HepG2 (cell line): ENCODE data around the gene C2orf76. TPM values are rescaled to one million over a fixed set of nuclear protein-coding genes. Genes with fewer than 3 reads are reported as not detected.
A peak's percentile ranks its signal among the peaks of the same experiment; 100 is the strongest.

Experiments used
- ASH2L ChIP-seq: fragments of 300-600, 200-600 bp; sonication (generic); IDR thresholded peaks from 2 replicates; pipeline ENCODE4 v1.7.0; 2017; ENCODE audit warnings: low read depth, mild to moderate bottlenecking, moderate library complexity, mixed read lengths, low read length; ENCODE audit not compliant: insufficient read length
- ATF3 ChIP-seq: sonication (generic); formaldehyde crosslinking; IDR thresholded peaks from 2 replicates; pipeline ENCODE4 v1.4.0; 2020; ENCODE audit warnings: missing genetic modification reagents
- DNMT1 ChIP-seq: sonication (generic); formaldehyde crosslinking; IDR thresholded peaks from 2 replicates; pipeline ENCODE4 v1.5.1; 2020; ENCODE audit warnings: mild to moderate bottlenecking, missing genetic modification reagents
- FOXA3 ChIP-seq: IDR thresholded peaks from 2 replicates; pipeline ENCODE4 v1.6.1; 2016; ENCODE audit warnings: missing genetic modification reagents, missing compliant biosample characterization
- FOXP1 ChIP-seq, 2 experiments: fragments of 450-650 bp in 1 of 2; IDR thresholded peaks; 2 replicates each; pipeline ENCODE4 v1.6.1; 2017 to 2018; ENCODE audit warnings: antibody characterized with exemption in 1 of 2
- GPBP1L1 ChIP-seq: sonication (generic); formaldehyde crosslinking; IDR thresholded peaks from 2 replicates; pipeline ENCODE4 v1.5.0; 2020; ENCODE audit warnings: mild to moderate bottlenecking, missing genetic modification reagents
- HNF4A ChIP-seq: sonication (generic); formaldehyde crosslinking; IDR thresholded peaks from 2 replicates; pipeline ENCODE4 v1.4.0; 2020; ENCODE audit warnings: missing genetic modification reagents
- KLF12 ChIP-seq: sonication (generic); formaldehyde crosslinking; IDR thresholded peaks from 2 replicates; pipeline ENCODE4 v1.4.0; 2020; ENCODE audit warnings: missing genetic modification reagents, borderline replicate concordance
- MEIS2 ChIP-seq: sonication (generic); formaldehyde crosslinking; IDR thresholded peaks from 2 replicates; pipeline ENCODE4 v1.9.0; 2021; ENCODE audit warnings: mild to moderate bottlenecking, missing genetic modification reagents
- NFYC ChIP-seq: IDR thresholded peaks from 2 replicates; pipeline ENCODE4 v1.6.1; 2016; ENCODE audit warnings: missing genetic modification reagents, missing compliant biosample characterization
- POLR2AphosphoS2 ChIP-seq: IDR thresholded peaks from 2 replicates; pipeline ENCODE4 v1.6.1; 2011; ENCODE audit warnings: low read depth, low read length, improper control_type of control experiment
- SALL2 ChIP-seq: sonication (generic); formaldehyde crosslinking; IDR thresholded peaks from 2 replicates; pipeline ENCODE4 v1.8.1; 2023; ENCODE audit warnings: mild to moderate bottlenecking, missing genetic modification reagents, inconsistent platforms
- SP5 ChIP-seq: IDR thresholded peaks from 2 replicates; pipeline ENCODE4 v1.6.1; 2016; ENCODE audit warnings: low read depth, borderline replicate concordance
- ZEB1 ChIP-seq: IDR thresholded peaks from 2 replicates; pipeline ENCODE4 v1.6.1; 2012; ENCODE audit warnings: mild to moderate bottlenecking, low read depth, inconsistent platforms; ENCODE audit not compliant: insufficient replicate concordance
- ZNF280D ChIP-seq: sonication (generic); formaldehyde crosslinking; IDR thresholded peaks from 2 replicates; pipeline ENCODE4 v1.5.1; 2020; ENCODE audit warnings: mild to moderate bottlenecking, missing genetic modification reagents
- ZNF292 ChIP-seq: sonication (generic); formaldehyde crosslinking; IDR thresholded peaks from 2 replicates; pipeline ENCODE4 v1.8.1; 2022; ENCODE audit warnings: mild to moderate bottlenecking, low read depth, missing genetic modification reagents, borderline replicate concordance
- ZNF367 ChIP-seq: sonication (generic); formaldehyde crosslinking; IDR thresholded peaks from 2 replicates; pipeline ENCODE4 v1.4.0; 2020; ENCODE audit warnings: missing genetic modification reagents, borderline replicate concordance
- ZNF441 ChIP-seq: sonication (generic); formaldehyde crosslinking; IDR thresholded peaks from 2 replicates; pipeline ENCODE4 v1.7.0; 2021; ENCODE audit warnings: missing genetic modification reagents, borderline replicate concordance
- ZNF546 ChIP-seq: sonication (generic); formaldehyde crosslinking; conservative IDR thresholded peaks from 2 replicates; pipeline ENCODE4 v1.8.1; 2023; ENCODE audit warnings: mild to moderate bottlenecking, missing genetic modification reagents
- ZNF772 ChIP-seq: sonication (generic); formaldehyde crosslinking; IDR thresholded peaks from 2 replicates; pipeline ENCODE4 v1.5.0; 2020; ENCODE audit warnings: mild to moderate bottlenecking, missing genetic modification reagents
- polyA plus RNA-seq, 8 experiments: library from polyadenylated mRNA; depleted of rRNA in 3 of 8; stranded (reverse) in 7 of 8; unstranded in 1 of 8; fragments of >200 nt; fragmentation: Illumina TruSeq in 4 of 8; extraction: Trizol in 4 of 8; gene quantifications; 2 replicates each; pipeline versions ENCODE4 v1.2.1 to v1.2.3, GENCODE V29; 2011 to 2016; ENCODE audit warnings: low read depth in 4 of 8, missing spikeins in 1 of 8, mixed read lengths in 1 of 8; ENCODE audit not compliant: insufficient read depth in 1 of 8
- total RNA-seq, 5 experiments: library from RNA; depleted of rRNA; stranded (reverse); fragments of >200 nt; fragmentation: Illumina TruSeq; extraction: Trizol; gene quantifications; 2 replicates each; pipeline ENCODE4 v1.2.3, GENCODE V29; 2016; ENCODE audit warnings: low read depth in 1 of 5
- TF ChIP-seq, protein P1 (sequence below): sonication (generic); formaldehyde crosslinking; IDR thresholded peaks from 2 replicates; pipeline ENCODE4 v1.5.0; 2020; ENCODE audit warnings: mild to moderate bottlenecking, missing genetic modification reagents, borderline replicate concordance

C2orf76 gene
- total and polyA plus RNA-seq, 2 of the 13 experiments (the other 11 are each of a cell fraction or from before 2014, with no cell fraction given): 7.7 to 8.5 TPM

- peak; percentile 64 for TF ChIP-seq HNF4A (CRISPR knock-in tag)
- no peak for TF ChIP-seq FOXP1 (IDR thresholded peaks at IDR 0.05)
- 0 out of 2 replicates have a peak, but pooled peaks have one; percentile 9 for TF ChIP-seq FOXP1 (CRISPR knock-in tag; IDR thresholded peaks at IDR 0.05)
- TF ChIP-seq ATF3 (CRISPR knock-in tag): peak; percentile 48; the same call in 1 of the 2 replicates
- TF ChIP-seq ZNF546 (CRISPR knock-in tag): peak; percentile 42; the same call in 1 of the 2 replicates
- TF ChIP-seq POLR2AphosphoS2: no peak
- peak; percentile 4 for TF ChIP-seq ASH2L
- TF ChIP-seq SALL2 (CRISPR knock-in tag): peak; percentile 52; the same call in 1 of the 2 replicates
- TF ChIP-seq DNMT1 (CRISPR knock-in tag): peak; percentile 11; the same call in 1 of the 2 replicates
- peak; percentile 67; the same call in 1 of the 2 replicates for TF ChIP-seq MEIS2 (CRISPR knock-in tag)
- TF ChIP-seq FOXA3 (CRISPR knock-in tag): peak; percentile 26; the same call in 1 of the 2 replicates
- TF ChIP-seq SP5: 0 out of 2 replicates have a peak, but pooled peaks have one; percentile 55
- peak; percentile 89 for TF ChIP-seq ZNF292 (CRISPR knock-in tag)
- no peak for TF ChIP-seq GPBP1L1
- TF ChIP-seq ZNF772 (CRISPR knock-in tag): no peak
- TF ChIP-seq ZNF441 (CRISPR knock-in tag): 0 out of 2 replicates have a peak, but pooled peaks have one; percentile 42
- peak; percentile 78 for TF ChIP-seq KLF12 (CRISPR knock-in tag)
- no peak for TF ChIP-seq ZNF367
- peak; percentile 68; the same call in 1 of the 2 replicates for TF ChIP-seq ZNF280D (CRISPR knock-in tag)
- TF ChIP-seq NFYC (CRISPR knock-in tag): peak; percentile 53
- TF ChIP-seq, protein P1, sequence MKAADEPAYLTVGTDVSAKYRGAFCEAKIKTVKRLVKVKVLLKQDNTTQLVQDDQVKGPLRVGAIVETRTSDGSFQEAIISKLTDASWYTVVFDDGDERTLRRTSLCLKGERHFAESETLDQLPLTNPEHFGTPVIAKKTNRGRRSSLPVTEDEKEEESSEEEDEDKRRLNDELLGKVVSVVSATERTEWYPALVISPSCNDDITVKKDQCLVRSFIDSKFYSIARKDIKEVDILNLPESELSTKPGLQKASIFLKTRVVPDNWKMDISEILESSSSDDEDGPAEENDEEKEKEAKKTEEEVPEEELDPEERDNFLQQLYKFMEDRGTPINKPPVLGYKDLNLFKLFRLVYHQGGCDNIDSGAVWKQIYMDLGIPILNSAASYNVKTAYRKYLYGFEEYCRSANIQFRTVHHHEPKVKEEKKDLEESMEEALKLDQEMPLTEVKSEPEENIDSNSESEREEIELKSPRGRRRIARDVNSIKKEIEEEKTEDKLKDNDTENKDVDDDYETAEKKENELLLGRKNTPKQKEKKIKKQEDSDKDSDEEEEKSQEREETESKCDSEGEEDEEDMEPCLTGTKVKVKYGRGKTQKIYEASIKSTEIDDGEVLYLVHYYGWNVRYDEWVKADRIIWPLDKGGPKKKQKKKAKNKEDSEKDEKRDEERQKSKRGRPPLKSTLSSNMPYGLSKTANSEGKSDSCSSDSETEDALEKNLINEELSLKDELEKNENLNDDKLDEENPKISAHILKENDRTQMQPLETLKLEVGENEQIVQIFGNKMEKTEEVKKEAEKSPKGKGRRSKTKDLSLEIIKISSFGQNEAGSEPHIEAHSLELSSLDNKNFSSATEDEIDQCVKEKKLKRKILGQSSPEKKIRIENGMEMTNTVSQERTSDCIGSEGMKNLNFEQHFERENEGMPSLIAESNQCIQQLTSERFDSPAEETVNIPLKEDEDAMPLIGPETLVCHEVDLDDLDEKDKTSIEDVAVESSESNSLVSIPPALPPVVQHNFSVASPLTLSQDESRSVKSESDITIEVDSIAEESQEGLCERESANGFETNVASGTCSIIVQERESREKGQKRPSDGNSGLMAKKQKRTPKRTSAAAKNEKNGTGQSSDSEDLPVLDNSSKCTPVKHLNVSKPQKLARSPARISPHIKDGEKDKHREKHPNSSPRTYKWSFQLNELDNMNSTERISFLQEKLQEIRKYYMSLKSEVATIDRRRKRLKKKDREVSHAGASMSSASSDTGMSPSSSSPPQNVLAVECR (CRISPR knock-in tag): 0 out of 2 replicates have a peak, but pooled peaks have one; percentile 2
- no peak for TF ChIP-seq ZEB1
- TF ChIP-seq, all 625 proteins: peak for 146
Measured at GRCh38 chr2:119367472-119368099, 952 bp upstream of the C2orf76 start (continued).
